ENCODE data around the gene TM7SF2. TPM values are rescaled to one million over a fixed set of nuclear protein-coding genes. Genes with fewer than 3 reads are reported as not detected.

Gene TM7SF2
- total RNA-seq, 1 experiment from 2014 or later: 49.5 TPM

- TF ChIP-seq EZH2 (IDR thresholded peaks at IDR 0.05; ENCODE audit: low read depth): no peak
- TF ChIP-seq, protein P1, sequence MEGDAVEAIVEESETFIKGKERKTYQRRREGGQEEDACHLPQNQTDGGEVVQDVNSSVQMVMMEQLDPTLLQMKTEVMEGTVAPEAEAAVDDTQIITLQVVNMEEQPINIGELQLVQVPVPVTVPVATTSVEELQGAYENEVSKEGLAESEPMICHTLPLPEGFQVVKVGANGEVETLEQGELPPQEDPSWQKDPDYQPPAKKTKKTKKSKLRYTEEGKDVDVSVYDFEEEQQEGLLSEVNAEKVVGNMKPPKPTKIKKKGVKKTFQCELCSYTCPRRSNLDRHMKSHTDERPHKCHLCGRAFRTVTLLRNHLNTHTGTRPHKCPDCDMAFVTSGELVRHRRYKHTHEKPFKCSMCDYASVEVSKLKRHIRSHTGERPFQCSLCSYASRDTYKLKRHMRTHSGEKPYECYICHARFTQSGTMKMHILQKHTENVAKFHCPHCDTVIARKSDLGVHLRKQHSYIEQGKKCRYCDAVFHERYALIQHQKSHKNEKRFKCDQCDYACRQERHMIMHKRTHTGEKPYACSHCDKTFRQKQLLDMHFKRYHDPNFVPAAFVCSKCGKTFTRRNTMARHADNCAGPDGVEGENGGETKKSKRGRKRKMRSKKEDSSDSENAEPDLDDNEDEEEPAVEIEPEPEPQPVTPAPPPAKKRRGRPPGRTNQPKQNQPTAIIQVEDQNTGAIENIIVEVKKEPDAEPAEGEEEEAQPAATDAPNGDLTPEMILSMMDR (conservative IDR thresholded peaks at IDR 0.05): no peak
- DNase-seq: no peak
- H3K9me3 ChIP-seq (ENCODE audit: insufficient read depth, low read depth): no peaks in the 10 kb centered on the region
- ChIA-PET POLR2A (ENCODE audit: unreplicated experiment) (no interaction called here), CTCF (no interaction called here)
- H3K4me1 ChIP-seq (replicated peaks; ENCODE audit: insufficient read depth): peaks cover 25% of the 10 kb centered on the region
- no peak overlapping the region for H3K4me3 ChIP-seq
- H3K27me3 ChIP-seq (ENCODE audit: insufficient read depth, low read depth): no peaks in the 10 kb centered on the region
- H3K79me2 ChIP-seq (ENCODE audit: low read depth): peaks cover 42% of the 10 kb centered on the region
- H3K27ac ChIP-seq: no peak overlapping the region
- no TSS peak for BruUV-seq (replicated peaks)
- peaks cover 18% of the 10 kb centered on the region; the same call in 1 of the 2 replicates for H4K20me1 ChIP-seq (ENCODE audit: insufficient read depth)
- H3K9me2 ChIP-seq (ENCODE audit: insufficient read depth): no peaks in the 10 kb centered on the region
- H3K36me3 ChIP-seq (ENCODE audit: low read depth): peaks cover 48% of the 10 kb centered on the region
- peaks cover 73% of the 10 kb centered on the region for H3F3A ChIP-seq (ENCODE audit: insufficient read depth, low read depth)
- no peak overlapping the region for H3K4me2 ChIP-seq
- no peak overlapping the region for H2AFZ ChIP-seq
- intact Hi-C loops (cut with micrococcal nuclease; ENCODE audit: unreplicated experiment): no loop called here
Measured at GRCh38 chr11:65125197-65126056, 13.8 kb downstream of the TM7SF2 start.

DNA sequence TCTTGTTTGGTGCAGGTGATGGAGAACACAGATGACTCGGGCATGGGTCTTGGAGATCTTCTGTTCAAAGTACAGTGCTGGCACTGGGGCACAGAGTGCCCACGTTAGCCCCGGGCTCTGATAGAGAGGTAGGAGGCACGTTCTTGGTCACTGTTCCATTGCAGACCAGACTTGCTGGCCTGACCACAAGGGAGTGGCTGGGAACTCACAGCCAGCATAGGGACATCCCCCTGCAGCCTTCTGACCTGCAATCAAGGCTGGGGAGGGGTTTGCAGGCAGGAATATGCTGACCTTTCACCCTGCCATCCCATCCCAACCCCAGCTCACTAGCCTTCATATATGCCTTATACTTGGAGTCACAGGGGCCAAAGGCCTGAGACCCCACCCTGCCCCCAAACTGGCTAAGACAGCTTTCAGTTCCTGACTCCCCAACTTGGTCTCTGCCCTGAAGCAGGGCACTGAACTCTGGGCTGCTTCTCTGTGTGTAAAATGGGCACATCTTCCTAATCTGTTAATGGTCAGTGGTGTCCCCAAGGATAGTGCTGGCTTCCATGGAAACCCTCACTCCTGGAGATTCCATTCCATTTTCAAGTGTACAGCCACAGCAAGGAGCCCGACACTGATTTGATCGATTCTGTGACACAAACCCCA is 15.1 kb downstream of the TM7SF2 start:
- TF ChIP-seq, protein P1 (conservative IDR thresholded peaks at IDR 0.05): no peak
- TF ChIP-seq EZH2 (IDR thresholded peaks at IDR 0.05; ENCODE audit: low read depth): no peak
- ChIA-PET CTCF (no interaction called here), POLR2A (ENCODE audit: unreplicated experiment) (interaction anchor here (0.7 to 0.9 kb wide), 2 partner anchors 17 to 205 kb away, joined by 6 to 8 read pairs; no protein-coding TSS in a partner anchor)
- peaks cover 25% of the 10 kb centered on the region for H4K20me1 ChIP-seq (ENCODE audit: insufficient read depth)
- no peak overlapping the region for H3K4me3 ChIP-seq
- H3K9me2 ChIP-seq (ENCODE audit: insufficient read depth): no peaks in the 10 kb centered on the region
- H3K4me1 ChIP-seq (replicated peaks; ENCODE audit: insufficient read depth): peaks cover 17% of the 10 kb centered on the region
- peaks cover 52% of the 10 kb centered on the region for H3K36me3 ChIP-seq (ENCODE audit: low read depth)
- intact Hi-C loops (cut with micrococcal nuclease; ENCODE audit: unreplicated experiment): no loop called here
- no peak for DNase-seq
- no peak overlapping the region for H3K27ac ChIP-seq
- H3K4me2 ChIP-seq: no peak overlapping the region
- no peaks in the 10 kb centered on the region for H3K27me3 ChIP-seq (ENCODE audit: insufficient read depth, low read depth)
- H3F3A ChIP-seq (ENCODE audit: insufficient read depth, low read depth): peaks cover 72% of the 10 kb centered on the region
- H2AFZ ChIP-seq: no peak overlapping the region
- peaks cover 34% of the 10 kb centered on the region for H3K79me2 ChIP-seq (ENCODE audit: low read depth)
- no TSS peak for BruUV-seq (replicated peaks)
- no peaks in the 10 kb centered on the region for H3K9me3 ChIP-seq (ENCODE audit: insufficient read depth, low read depth)

DNA sequence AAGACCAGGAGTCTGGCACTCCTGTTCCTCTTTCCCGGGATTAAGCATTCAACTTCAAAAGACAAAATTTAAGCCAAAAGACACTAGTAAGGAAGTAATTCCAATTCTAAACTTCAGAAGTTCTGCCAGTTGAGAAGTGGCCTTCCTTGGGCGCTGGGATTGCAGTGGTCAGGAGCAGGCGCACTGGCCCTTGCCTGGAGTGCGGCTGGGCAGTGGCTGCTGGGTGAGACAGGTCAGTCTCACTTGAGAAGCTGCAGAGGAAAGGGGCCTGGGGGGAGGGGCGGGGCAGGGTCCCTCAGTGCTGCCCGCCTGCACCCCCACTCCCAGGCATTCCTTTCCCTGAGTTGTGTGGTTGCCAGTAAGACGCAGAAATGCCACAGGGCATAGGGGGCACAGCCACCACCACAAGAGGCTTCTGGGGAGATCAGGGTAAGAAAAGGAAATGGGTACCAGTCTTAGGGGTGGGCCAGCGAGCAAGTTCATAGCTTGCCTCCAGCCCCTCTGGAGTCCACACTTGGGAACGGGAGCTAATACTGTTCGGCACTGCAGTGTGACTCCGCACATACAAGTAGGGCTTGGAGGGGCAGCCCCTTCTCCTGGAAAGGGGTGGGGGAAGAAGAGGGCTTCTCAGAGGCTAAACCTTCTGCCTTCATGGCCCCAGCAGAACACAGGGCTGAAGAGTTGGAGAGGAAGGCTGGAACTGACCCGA is 16.0 kb downstream of the TM7SF2 start:
- H3K36me3 ChIP-seq (ENCODE audit: low read depth): peaks cover 60% of the 10 kb centered on the region
- H3K4me3 ChIP-seq: no peak overlapping the region
- H3K27ac ChIP-seq: no peak overlapping the region
- intact Hi-C loops (cut with micrococcal nuclease; ENCODE audit: unreplicated experiment): no loop called here
- BruUV-seq (replicated peaks): no TSS peak
- H2AFZ ChIP-seq: no peak overlapping the region
- H3K27me3 ChIP-seq (ENCODE audit: insufficient read depth, low read depth): no peaks in the 10 kb centered on the region
- CTCF ChIA-PET: no interaction called here
- no peaks in the 10 kb centered on the region for H3K9me3 ChIP-seq (ENCODE audit: insufficient read depth, low read depth)
- DNase-seq: no peak
- no peaks in the 10 kb centered on the region for H3K9me2 ChIP-seq (ENCODE audit: insufficient read depth)
- H4K20me1 ChIP-seq (ENCODE audit: insufficient read depth): peaks cover 34% of the 10 kb centered on the region
- TF ChIP-seq, protein P1 (conservative IDR thresholded peaks at IDR 0.05): no peak
- no peak for TF ChIP-seq EZH2 (IDR thresholded peaks at IDR 0.05; ENCODE audit: low read depth)
- no peak overlapping the region for H3K4me2 ChIP-seq
- POLR2A ChIA-PET (ENCODE audit: unreplicated experiment): interaction anchor here (0.6 to 0.9 kb wide), 3 partner anchors 16 to 165 kb away, joined by 3 to 6 read pairs (median 3); no protein-coding TSS in a partner anchor
- peaks cover 37% of the 10 kb centered on the region for H3K79me2 ChIP-seq (ENCODE audit: low read depth)
- H3K4me1 ChIP-seq (replicated peaks; ENCODE audit: insufficient read depth): peaks cover 19% of the 10 kb centered on the region
- peaks cover 74% of the 10 kb centered on the region for H3F3A ChIP-seq (ENCODE audit: insufficient read depth, low read depth)
